ENCODE data around the gene GNAI3. TPM values are rescaled to one million over a fixed set of nuclear protein-coding genes. Genes with fewer than 3 reads are reported as not detected.

The GNAI3 gene
- total and polyA plus RNA-seq, 2 experiments from 2014 or later: 5.0 to 7.9 TPM

DNA sequence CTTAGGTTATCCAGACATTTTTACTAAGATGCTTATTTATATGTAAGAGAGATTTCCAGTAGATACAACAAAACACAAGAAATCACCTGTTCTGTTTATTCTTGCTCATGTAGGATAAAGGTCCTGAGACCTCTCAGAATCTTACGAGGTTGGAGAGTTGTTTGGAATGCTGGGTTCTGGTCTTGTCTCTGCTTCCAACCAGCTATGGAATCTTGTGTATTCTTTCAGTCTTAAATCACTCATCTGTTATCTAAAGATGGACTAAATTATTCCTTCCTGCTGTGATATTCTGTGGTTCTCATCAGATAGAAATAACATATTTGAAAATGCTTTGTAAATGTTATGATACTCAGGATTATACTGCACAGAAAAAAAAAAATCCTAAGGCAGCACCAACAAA lies 49.7 kb downstream of the GNAI3 start:
- no peaks in the 10 kb centered on the region for H3K4me1 ChIP-seq (ENCODE audit: low read depth)
- DNase-seq (ENCODE audit: low read depth in 1 of 2, low spot score in 1 of 2): no peak
- no peaks in the 10 kb centered on the region for H3K27me3 ChIP-seq
- H3K9me3 ChIP-seq (ENCODE audit: low read depth): no peaks in the 10 kb centered on the region
- no peak overlapping the region for H3K27ac ChIP-seq
- TF ChIP-seq, protein P1, sequence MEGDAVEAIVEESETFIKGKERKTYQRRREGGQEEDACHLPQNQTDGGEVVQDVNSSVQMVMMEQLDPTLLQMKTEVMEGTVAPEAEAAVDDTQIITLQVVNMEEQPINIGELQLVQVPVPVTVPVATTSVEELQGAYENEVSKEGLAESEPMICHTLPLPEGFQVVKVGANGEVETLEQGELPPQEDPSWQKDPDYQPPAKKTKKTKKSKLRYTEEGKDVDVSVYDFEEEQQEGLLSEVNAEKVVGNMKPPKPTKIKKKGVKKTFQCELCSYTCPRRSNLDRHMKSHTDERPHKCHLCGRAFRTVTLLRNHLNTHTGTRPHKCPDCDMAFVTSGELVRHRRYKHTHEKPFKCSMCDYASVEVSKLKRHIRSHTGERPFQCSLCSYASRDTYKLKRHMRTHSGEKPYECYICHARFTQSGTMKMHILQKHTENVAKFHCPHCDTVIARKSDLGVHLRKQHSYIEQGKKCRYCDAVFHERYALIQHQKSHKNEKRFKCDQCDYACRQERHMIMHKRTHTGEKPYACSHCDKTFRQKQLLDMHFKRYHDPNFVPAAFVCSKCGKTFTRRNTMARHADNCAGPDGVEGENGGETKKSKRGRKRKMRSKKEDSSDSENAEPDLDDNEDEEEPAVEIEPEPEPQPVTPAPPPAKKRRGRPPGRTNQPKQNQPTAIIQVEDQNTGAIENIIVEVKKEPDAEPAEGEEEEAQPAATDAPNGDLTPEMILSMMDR (IDR thresholded peaks at IDR 0.05; ENCODE audit: low read depth, low read length): no peak
- H3K4me3 ChIP-seq: no peak overlapping the region
- no peaks in the 10 kb centered on the region for H3K36me3 ChIP-seq

DNA sequence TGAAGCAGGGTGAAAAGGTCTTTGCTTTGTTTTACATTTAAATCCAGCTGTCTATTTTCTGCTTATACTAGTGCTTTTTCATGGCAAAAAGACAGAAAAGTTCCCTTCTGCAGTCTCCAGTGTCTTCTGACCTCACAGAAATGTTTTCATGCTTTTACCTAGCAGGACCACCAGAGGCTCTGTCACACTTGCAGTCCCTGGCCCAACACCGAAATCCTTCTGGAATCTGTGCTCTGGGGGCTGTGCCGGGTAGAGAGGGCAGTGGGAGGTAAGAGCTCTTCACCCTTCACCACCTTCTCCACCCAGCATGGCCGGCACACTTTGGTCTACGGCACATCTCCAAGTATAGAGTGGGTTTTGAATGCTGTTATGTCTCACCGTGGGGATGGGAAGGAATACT lies 50.2 kb downstream of the GNAI3 start:
- peak in 1 of 2 donors; percentile 42 for DNase-seq (ENCODE audit: low read depth in 1 of 2, low spot score in 1 of 2)
- TF ChIP-seq, protein P1 (IDR thresholded peaks at IDR 0.05; ENCODE audit: low read depth, low read length): peak; percentile 19

DNA sequence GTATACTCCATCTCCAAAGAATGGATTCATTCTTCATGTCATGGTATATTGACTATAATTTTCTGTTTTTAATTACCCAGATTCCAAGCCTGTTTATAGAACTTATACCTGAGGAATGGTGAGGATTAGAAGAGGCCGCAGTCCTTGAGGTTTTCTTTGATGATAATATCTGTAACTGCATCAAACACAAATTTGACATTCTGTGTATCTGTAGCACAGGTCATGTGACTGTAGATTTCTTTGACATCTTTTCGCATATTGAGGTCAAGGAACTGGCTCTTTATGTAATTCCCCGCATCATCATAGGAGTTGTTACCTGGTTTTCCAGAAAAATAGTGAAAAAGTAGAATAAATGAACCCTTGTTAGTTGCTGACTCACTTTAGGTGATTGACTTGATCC lies 54.8 kb downstream of the GNAI3 start:
- H3K27ac ChIP-seq: no peak overlapping the region
- H3K9me3 ChIP-seq (ENCODE audit: low read depth): no peaks in the 10 kb centered on the region
- TF ChIP-seq, protein P1 (IDR thresholded peaks at IDR 0.05; ENCODE audit: low read depth, low read length): no peak
- no peak for DNase-seq (ENCODE audit: low read depth in 1 of 2, low spot score in 1 of 2)
- H3K36me3 ChIP-seq: no peaks in the 10 kb centered on the region
- peaks cover 2% of the 10 kb centered on the region for H3K4me1 ChIP-seq (ENCODE audit: low read depth)
- no peak overlapping the region for H3K4me3 ChIP-seq
- H3K27me3 ChIP-seq: no peaks in the 10 kb centered on the region

More for the DNA sequence above, 50.2 kb downstream of the GNAI3 start:
- no peak overlapping the region for H3K4me3 ChIP-seq
- H3K9me3 ChIP-seq (ENCODE audit: low read depth): no peaks in the 10 kb centered on the region
- H3K27me3 ChIP-seq: no peaks in the 10 kb centered on the region
- H3K27ac ChIP-seq: no peak overlapping the region
- no peaks in the 10 kb centered on the region for H3K4me1 ChIP-seq (ENCODE audit: low read depth)
- no peaks in the 10 kb centered on the region for H3K36me3 ChIP-seq

DNA sequence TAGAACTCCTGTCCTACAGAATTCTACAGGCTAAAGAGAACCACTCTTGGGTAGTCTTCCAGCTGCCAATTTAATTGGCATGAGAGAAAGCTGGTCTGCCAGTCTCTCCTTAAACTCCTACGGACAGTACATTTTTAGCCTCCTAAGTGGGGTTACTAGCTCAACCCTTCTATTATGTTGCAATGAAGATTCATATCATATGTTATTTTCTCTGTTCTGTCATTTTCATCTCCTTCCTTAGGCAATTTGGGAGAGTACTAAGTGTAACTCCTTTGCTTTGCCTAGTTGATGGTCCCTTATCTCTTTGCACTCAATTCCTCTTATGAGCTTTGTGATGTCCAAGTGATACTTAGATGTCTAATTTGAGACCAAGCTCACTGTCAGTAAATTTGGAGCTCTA lies 57.0 kb downstream of the GNAI3 start:
- Histone ChIP-seq H3K9me3 (ENCODE audit: low read depth) (no peaks in the 10 kb centered on the region), H3K36me3 (no peaks in the 10 kb centered on the region), H3K27ac (no peak overlapping the region), H3K27me3 (no peaks in the 10 kb centered on the region), H3K4me1 (ENCODE audit: low read depth) (peaks cover 2% of the 10 kb centered on the region), H3K4me3 (no peak overlapping the region)
- TF ChIP-seq, protein P1 (IDR thresholded peaks at IDR 0.05; ENCODE audit: low read depth, low read length): no peak
- no peak for DNase-seq (ENCODE audit: low read depth in 1 of 2, low spot score in 1 of 2)

DNA sequence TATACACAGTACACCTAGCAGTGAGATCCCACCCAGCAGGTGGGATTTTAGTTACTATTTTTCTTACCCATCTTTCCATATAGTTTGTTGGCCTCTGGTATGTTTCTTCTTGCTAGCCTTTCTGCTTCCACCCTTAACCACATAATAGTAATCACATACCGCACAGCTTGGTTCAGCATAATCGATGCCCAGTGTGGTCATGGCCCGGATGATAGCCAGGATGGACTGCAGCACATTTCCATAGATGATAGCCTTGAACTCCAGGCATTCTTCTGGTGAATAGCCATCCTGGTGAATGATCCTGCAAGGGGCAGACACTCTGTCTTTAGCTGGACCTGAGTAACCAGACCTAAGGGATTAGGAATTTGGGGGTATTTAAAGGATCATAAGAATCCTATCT lies 61.5 kb downstream of the GNAI3 start:
- no peaks in the 10 kb centered on the region for H3K9me3 ChIP-seq (ENCODE audit: low read depth)
- no peak overlapping the region for H3K4me3 ChIP-seq
- DNase-seq (ENCODE audit: low read depth in 1 of 2, low spot score in 1 of 2): no peak
- H3K27ac ChIP-seq: no peak overlapping the region
- H3K27me3 ChIP-seq: no peaks in the 10 kb centered on the region
- TF ChIP-seq, protein P1 (IDR thresholded peaks at IDR 0.05; ENCODE audit: low read depth, low read length): no peak
- H3K36me3 ChIP-seq: no peaks in the 10 kb centered on the region
- peaks cover 2% of the 10 kb centered on the region for H3K4me1 ChIP-seq (ENCODE audit: low read depth)
